Calu3 (cell line): ENCODE data around the gene GRID2. TPM values are rescaled to one million over a fixed set of nuclear protein-coding genes. Genes with fewer than 3 reads are reported as not detected.

ENCODE experiments used
- BruUV-seq: library from RNA; stranded (reverse); fragments of 400-500 nt; replicated peaks from 2 replicates; lab custom pipeline; 2021; lab: Mats Ljungman, UMichigan
- CTCF ChIA-PET: fragments of 300-600 bp; sonication (Branson Sonifier 250); formaldehyde crosslinking; loops from one replicate; lab custom pipeline; 2022; ENCODE audit warnings: antibody characterized with exemption; lab: Charles Lee
- DNase-seq: peaks from one replicate; pipeline ENCODE4 v3.0.0; 2022
- H3K27ac Mint-ChIP-seq: one replicate; pipeline ENCODE4 v1.8.0; 2022; ENCODE audit warnings: mixed read lengths; ENCODE audit not compliant: unreplicated experiment
- H3K27me3 Mint-ChIP-seq: one replicate; pipeline ENCODE4 v1.8.0; 2022; ENCODE audit warnings: mixed read lengths; ENCODE audit not compliant: unreplicated experiment
- H3K36me3 Mint-ChIP-seq: one replicate; pipeline ENCODE4 v1.8.0; 2022; ENCODE audit warnings: mild to moderate bottlenecking, moderate library complexity, mixed read lengths; ENCODE audit not compliant: insufficient read depth, unreplicated experiment
- H3K4me1 Mint-ChIP-seq: one replicate; pipeline ENCODE4 v1.8.0; 2022; ENCODE audit warnings: mild to moderate bottlenecking, low read depth, mixed read lengths; ENCODE audit not compliant: unreplicated experiment
- H3K4me3 Mint-ChIP-seq: one replicate; pipeline ENCODE4 v1.8.0; 2022; ENCODE audit warnings: mild to moderate bottlenecking, low read depth, moderate library complexity, mixed read lengths; ENCODE audit not compliant: unreplicated experiment
- H3K9me3 Mint-ChIP-seq: one replicate; pipeline ENCODE4 v1.8.0; 2022; ENCODE audit warnings: low read depth, mixed read lengths; ENCODE audit not compliant: unreplicated experiment
- intact Hi-C: fragments of 100-400 bp; cut with micrococcal nuclease; formaldehyde crosslinking; loops from one replicate; pipeline ENCODE4 v1.10.0; 2022; ENCODE audit not compliant: unreplicated experiment
- total RNA-seq: library from RNA; stranded (reverse); gene quantifications from 2 replicates; pipeline ENCODE4 v1.2.3, GENCODE V29; 2022
- TF ChIP-seq, protein P1 (sequence below): fragments of 200-600 bp; IDR thresholded peaks from one replicate; pipeline ENCODE4 v1.8.0; 2022; ENCODE audit warnings: antibody characterized with exemption; ENCODE audit not compliant: unreplicated experiment

Gene GRID2
- total RNA-seq, 1 experiment from 2014 or later: not detected

DNA sequence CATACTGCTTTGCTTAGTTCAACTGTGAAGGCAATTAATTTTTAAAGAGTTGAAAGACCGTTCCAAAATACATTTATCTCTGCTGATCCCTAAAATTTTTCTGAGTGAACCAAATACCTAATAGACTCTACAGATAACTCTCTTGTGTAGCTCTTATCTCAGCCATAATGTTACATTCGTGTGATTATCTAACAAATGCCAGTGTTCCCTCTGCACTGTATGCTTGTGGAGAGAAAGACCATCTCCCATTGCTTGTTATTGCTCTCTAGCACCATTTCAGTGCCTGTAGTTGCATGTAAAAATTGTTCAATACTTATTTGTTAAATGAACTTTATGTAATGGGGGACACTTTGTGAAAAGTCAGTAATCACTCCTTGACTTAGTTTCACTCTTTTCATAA is 1443.5 kb downstream of the GRID2 start:
- H3K9me3 Mint-ChIP-seq: peaks cover 3% of the 10 kb centered on the region
- BruUV-seq: no TSS peak
- DNase-seq: no peak
- H3K27ac Mint-ChIP-seq: no peak overlapping the region
- intact Hi-C loops: no loop called here
- no peaks in the 10 kb centered on the region for H3K4me1 Mint-ChIP-seq
- TF ChIP-seq, protein P1, sequence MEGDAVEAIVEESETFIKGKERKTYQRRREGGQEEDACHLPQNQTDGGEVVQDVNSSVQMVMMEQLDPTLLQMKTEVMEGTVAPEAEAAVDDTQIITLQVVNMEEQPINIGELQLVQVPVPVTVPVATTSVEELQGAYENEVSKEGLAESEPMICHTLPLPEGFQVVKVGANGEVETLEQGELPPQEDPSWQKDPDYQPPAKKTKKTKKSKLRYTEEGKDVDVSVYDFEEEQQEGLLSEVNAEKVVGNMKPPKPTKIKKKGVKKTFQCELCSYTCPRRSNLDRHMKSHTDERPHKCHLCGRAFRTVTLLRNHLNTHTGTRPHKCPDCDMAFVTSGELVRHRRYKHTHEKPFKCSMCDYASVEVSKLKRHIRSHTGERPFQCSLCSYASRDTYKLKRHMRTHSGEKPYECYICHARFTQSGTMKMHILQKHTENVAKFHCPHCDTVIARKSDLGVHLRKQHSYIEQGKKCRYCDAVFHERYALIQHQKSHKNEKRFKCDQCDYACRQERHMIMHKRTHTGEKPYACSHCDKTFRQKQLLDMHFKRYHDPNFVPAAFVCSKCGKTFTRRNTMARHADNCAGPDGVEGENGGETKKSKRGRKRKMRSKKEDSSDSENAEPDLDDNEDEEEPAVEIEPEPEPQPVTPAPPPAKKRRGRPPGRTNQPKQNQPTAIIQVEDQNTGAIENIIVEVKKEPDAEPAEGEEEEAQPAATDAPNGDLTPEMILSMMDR: no peak
- CTCF ChIA-PET: no interaction called here
- H3K27me3 Mint-ChIP-seq: no peaks in the 10 kb centered on the region
- H3K36me3 Mint-ChIP-seq: no peaks in the 10 kb centered on the region
- H3K4me3 Mint-ChIP-seq: no peak overlapping the region

DNA sequence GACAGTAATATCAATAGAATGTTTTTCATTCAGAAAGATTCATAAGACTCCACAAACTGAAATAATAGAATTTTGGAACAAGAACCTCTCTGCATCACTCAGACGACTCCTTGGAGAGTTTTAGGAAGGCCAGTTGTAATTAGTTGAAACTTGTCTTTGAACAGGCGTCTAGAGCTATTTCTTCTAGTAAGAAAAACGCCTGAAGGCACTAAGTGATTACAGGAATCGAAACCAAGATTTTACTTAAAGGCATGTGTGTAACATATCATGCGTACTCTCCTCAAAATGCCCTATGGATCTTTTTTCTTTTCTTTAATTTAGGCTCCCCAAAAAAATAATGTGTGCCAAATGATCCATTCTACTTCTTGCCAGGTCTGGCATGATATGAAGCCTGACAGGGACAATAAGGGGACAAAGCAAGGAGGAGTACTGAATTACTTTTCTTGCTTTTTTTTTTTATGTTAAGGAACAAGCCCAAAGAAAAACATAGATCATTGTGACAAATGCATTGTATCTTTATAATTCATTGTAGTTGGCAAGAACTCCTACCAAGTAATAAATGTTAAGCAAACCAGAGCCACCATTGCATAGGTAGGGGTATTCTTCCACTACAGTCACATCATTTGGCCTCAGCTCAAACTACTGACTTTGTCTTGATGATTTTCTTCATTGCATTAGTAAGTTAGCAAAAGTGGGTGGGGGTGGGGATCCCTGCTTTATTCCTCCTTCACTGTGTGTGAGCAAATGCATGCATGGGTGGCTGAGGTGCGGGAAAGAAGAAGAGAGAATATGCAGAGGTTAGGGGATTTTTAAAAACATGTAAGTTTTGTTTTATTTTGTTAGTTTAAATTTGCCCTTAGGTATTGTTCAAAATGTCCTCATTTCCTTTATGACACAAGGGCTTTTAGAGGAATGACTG is 1444.9 kb downstream of the GRID2 start:
- no peaks in the 10 kb centered on the region for H3K27me3 Mint-ChIP-seq
- H3K4me1 Mint-ChIP-seq: no peaks in the 10 kb centered on the region
- DNase-seq: no peak
- no TSS peak for BruUV-seq
- H3K27ac Mint-ChIP-seq: no peak overlapping the region
- no peak overlapping the region for H3K4me3 Mint-ChIP-seq
- no peaks in the 10 kb centered on the region for H3K36me3 Mint-ChIP-seq
- CTCF ChIA-PET: no interaction called here
- peaks cover 3% of the 10 kb centered on the region for H3K9me3 Mint-ChIP-seq
- intact Hi-C loops: no loop called here
- TF ChIP-seq, protein P1: no peak

DNA sequence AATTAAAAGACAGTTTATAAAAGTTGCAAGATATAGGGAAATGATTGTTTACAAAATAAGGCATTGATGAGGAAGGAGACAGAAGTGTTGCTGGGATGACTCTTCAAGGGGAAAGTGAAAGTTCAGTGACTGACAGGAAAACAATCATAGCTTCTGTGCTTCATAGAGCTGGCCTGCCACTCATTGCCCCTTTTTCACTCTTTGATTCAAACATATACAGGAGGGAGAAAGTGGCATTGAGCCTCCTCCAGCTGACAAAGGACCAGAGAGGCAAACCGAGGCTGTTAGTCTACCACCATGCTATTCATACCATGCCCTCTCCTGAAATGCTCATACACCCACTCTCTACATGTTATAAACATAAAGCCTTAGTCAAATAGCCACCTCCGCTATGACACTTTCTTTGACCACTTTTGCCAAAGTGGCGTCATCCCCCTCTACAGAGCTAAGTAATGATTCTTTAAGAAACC is 1445.6 kb downstream of the GRID2 start:
- Mint-ChIP-seq H3K27ac (no peak overlapping the region), H3K36me3 (no peaks in the 10 kb centered on the region), H3K4me3 (no peak overlapping the region), H3K27me3 (no peaks in the 10 kb centered on the region), H3K4me1 (no peaks in the 10 kb centered on the region), H3K9me3 (peaks cover under 1% of the 10 kb centered on the region)
- TF ChIP-seq, protein P1: no peak
- DNase-seq: no peak
- intact Hi-C loops: no loop called here
- no TSS peak for BruUV-seq
- CTCF ChIA-PET: no interaction called here

DNA sequence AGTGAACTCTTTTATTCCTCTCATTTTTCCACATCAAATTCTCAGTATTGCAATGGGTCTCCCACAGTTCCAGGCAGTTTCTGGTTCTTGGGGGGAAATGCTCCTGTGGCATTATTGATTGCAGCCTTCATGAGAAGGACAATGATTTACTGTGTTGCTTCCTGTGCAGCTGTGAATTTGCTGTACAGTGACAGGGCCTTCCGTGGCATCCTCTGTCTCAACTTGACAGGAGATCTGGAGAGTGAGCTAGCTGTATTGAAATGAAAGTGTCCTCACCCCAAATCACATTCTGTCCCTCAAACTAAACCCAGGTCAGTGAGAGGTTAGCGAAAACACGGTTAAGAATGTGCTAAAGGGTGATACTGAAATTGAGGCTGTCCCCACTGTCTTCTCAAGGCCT is 1447.6 kb downstream of the GRID2 start:
- Mint-ChIP-seq H3K36me3 (no peaks in the 10 kb centered on the region), H3K27ac (no peak overlapping the region), H3K4me1 (no peaks in the 10 kb centered on the region), H3K27me3 (no peaks in the 10 kb centered on the region), H3K4me3 (no peak overlapping the region), H3K9me3 (no peaks in the 10 kb centered on the region)
- intact Hi-C loops: no loop called here
- CTCF ChIA-PET: no interaction called here
- DNase-seq: no peak
- no TSS peak for BruUV-seq
- TF ChIP-seq, protein P1: no peak
